GM12875 (cell line): ENCODE data around the gene INPP5J.

Source experiments
- H3K4me3 ChIP-seq: one replicate; pipeline ENCODE4 v1.5.1; 2011; ENCODE audit warnings: low read depth, low read length, control low read depth
- TF ChIP-seq, protein P1 (sequence below): IDR thresholded peaks from 2 replicates; pipeline ENCODE4 v1.5.1; 2011; ENCODE audit warnings: low read depth, mild to moderate bottlenecking, control low read depth, inconsistent platforms, low read length, moderate library complexity, borderline replicate concordance; ENCODE audit not compliant: insufficient read depth

The INPP5J gene

GRCh38 chr22:31124811-31125465 lies 2.2 kb downstream of the INPP5J start:
- no peak overlapping the region for H3K4me3 ChIP-seq
- TF ChIP-seq, protein P1, sequence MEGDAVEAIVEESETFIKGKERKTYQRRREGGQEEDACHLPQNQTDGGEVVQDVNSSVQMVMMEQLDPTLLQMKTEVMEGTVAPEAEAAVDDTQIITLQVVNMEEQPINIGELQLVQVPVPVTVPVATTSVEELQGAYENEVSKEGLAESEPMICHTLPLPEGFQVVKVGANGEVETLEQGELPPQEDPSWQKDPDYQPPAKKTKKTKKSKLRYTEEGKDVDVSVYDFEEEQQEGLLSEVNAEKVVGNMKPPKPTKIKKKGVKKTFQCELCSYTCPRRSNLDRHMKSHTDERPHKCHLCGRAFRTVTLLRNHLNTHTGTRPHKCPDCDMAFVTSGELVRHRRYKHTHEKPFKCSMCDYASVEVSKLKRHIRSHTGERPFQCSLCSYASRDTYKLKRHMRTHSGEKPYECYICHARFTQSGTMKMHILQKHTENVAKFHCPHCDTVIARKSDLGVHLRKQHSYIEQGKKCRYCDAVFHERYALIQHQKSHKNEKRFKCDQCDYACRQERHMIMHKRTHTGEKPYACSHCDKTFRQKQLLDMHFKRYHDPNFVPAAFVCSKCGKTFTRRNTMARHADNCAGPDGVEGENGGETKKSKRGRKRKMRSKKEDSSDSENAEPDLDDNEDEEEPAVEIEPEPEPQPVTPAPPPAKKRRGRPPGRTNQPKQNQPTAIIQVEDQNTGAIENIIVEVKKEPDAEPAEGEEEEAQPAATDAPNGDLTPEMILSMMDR = no peak

DNA sequence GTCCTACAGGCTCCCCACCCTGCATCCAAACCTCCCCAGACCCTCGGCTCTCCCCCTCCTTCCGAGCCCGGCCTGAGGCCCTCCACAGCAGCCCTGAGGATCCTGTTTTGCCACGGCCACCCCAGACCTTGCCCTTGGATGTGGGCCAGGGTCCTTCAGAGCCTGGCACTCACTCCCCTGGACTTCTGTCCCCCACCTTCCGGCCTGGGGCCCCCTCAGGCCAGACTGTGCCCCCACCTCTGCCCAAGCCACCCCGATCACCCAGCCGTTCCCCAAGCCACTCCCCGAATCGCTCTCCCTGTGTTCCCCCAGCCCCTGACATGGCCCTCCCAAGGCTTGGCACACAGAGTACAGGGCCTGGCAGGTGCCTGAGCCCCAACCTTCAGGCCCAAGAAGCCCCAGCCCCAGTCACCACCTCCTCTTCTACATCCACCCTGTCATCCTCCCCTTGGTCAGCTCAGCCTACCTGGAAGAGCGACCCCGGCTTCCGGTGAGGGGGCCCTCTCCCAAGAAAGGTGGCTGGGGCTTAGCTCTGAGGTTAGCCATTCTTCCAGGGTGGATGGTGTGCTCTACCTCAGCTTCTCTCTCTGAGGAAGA lies 2.9 kb downstream of the INPP5J start:
- H3K4me3 ChIP-seq = no peak overlapping the region

DNA sequence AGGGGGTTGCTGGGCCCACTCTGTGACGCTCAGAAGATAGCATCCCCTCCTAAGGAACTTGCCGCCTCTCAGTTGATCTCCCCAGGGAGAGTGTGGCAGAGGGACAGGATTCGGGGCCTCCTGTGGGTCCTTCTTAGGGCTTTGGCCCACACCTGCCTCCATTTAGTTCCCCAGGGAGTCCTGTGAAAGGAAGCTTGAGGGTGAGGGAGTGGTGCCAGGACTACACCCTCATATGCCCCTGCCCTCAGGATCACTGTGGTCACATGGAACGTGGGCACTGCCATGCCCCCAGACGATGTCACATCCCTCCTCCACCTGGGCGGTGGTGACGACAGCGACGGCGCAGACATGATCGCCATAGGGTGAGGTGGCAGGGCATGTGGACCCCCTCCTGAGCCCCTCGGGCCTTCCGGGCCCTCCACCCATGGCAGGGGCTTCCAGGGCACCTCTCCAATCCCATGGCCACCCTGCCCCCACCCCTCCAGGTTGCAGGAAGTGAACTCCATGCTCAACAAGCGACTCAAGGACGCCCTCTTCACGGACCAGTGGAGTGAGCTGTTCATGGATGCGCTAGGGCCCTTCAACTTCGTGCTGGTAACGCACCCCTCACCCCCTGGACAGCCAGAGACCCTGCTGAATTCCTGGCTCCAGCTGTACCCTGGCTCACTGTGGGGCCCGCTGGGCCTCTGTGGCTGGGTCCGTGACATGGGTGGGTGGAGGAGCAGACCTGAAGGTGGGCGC lies 3.5 kb downstream of the INPP5J start:
- no peak overlapping the region for H3K4me3 ChIP-seq
- TF ChIP-seq, protein P1 = no peak

More for the DNA sequence above, 2.9 kb downstream of the INPP5J start:
- TF ChIP-seq, protein P1 = no peak

DNA sequence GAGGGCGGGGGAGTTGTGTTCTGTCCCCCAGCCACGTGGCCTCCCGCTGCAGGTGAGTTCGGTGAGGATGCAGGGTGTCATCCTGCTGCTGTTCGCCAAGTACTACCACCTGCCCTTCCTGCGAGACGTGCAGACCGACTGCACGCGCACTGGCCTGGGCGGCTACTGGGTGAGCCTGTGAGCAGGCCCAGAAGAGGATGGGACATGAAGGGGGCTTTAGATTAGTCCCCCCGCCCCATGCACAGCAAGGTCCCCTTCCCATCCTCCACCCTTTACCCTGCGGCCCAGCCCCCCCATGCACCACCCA lies 4.1 kb downstream of the INPP5J start:
- TF ChIP-seq, protein P1 = no peak
- H3K4me3 ChIP-seq = no peak overlapping the region

DNA sequence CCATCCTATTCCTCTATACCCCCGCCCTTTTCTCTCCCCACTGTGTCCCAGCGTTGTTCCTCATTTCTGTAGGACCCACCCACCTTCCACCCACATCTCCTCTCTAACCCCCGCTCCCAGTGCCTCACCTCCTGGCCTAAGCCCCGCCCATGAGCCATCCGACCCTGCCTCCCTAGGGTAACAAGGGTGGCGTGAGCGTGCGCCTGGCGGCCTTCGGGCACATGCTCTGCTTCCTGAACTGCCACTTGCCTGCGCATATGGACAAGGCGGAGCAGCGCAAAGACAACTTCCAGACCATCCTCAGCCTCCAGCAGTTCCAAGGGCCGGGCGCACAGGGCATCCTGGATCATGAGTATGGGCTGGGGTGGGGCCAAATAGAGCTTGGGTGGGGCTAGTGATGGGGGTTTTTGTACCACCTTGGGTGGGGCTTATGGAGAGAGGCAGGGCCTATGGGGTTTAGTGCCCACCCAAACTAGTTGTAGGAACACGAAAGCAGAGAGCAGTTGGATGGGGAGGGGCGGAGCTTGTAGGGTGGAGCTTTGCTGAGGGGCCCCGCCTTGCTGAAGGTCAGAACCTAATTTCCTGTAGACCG lies 4.5 kb downstream of the INPP5J start:
- no peak overlapping the region for H3K4me3 ChIP-seq
- TF ChIP-seq, protein P1 = no peak

- H3K4me3 ChIP-seq = no peak overlapping the region
- TF ChIP-seq, protein P1 = no peak
Measured at GRCh38 chr22:31128156-31128555, 5.4 kb downstream of the INPP5J start.
